Activated CD8-positive, alpha-beta memory T cell treated with anti-CD3 and anti-CD28 coated beads, Interleukin-2, amount 10 ng/mL, durations not matched to agents 7 days and 5 days (primary cell): Measurements from ENCODE around the gene CEP112. TPM values are rescaled to one million over a fixed set of nuclear protein-coding genes. Genes with fewer than 3 reads are reported as not detected.
"Not testable (repeated sequence)": the region's sequence is repeated elsewhere in the genome, so short reads cannot be mapped to it uniquely, and the experiment has no call there.

Experiments used
- ATAC-seq: fragments of 150-1000 bp; cut with Tn5 transposase; one replicate; pipeline ENCODE4 v1.10.0; 2021; ENCODE audit warnings: moderate library complexity
- CTCF ChIA-PET: fragments of 350-600 bp; sonication (Branson Sonifier 250); formaldehyde crosslinking; loops from one replicate; lab custom pipeline; 2021; ENCODE audit warnings: antibody characterized with exemption; lab: Charles Lee
- DNase-seq: peaks from one replicate; pipeline ENCODE4 v3.0.0-alpha.2; 2020
- H3K27ac Mint-ChIP-seq: one replicate; pipeline ENCODE4 v1.8.0; 2021; ENCODE audit warnings: mild to moderate bottlenecking, mixed read lengths
- H3K27me3 Mint-ChIP-seq: one replicate; pipeline ENCODE4 v1.8.0; 2021; ENCODE audit warnings: mixed read lengths
- H3K36me3 Mint-ChIP-seq: one replicate; pipeline ENCODE4 v1.8.0; 2021; ENCODE audit warnings: mild to moderate bottlenecking, mixed read lengths
- H3K4me1 Mint-ChIP-seq: one replicate; pipeline ENCODE4 v1.8.0; 2021; ENCODE audit warnings: mixed read lengths
- H3K4me3 Mint-ChIP-seq: one replicate; pipeline ENCODE4 v1.8.0; 2021; ENCODE audit warnings: mild to moderate bottlenecking, moderate library complexity, mixed read lengths
- H3K9me3 Mint-ChIP-seq: one replicate; pipeline ENCODE4 v1.8.0; 2022; ENCODE audit warnings: low read depth, mixed read lengths
- total RNA-seq, 2 experiments: library from RNA; stranded (reverse); gene quantifications; one replicate each; pipeline ENCODE4 v1.2.3, GENCODE V29; 2021

The CEP112 gene
- total RNA-seq, 2 experiments from 2014 or later, result 3.1 to 5.0 TPM

DNA sequence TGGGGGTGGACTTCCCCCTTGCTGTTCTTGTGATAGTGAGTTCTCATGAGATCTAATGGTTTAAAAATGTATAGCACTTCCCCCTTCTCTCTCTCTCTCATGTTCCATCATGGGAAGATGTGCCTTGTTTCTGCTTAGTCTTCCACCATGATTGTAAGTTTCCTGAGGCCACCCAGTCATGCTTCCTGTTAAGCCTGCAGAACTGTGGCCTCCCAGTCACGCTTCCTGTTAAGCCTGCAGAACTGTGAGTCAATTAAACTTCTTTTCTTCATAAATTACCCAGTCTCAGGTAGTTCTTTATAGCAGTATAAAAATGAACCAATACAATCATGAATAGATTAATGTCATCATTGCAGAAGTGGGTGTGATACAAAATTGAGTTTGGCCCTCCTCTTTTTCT is 383.4 kb downstream of the CEP112 start:
- H3K9me3 Mint-ChIP-seq, result peaks cover 22% of the 10 kb centered on the region
- CTCF ChIA-PET, ATAC-seq, H3K36me3 Mint-ChIP-seq, H3K27ac Mint-ChIP-seq, H3K4me1 Mint-ChIP-seq, H3K27me3 Mint-ChIP-seq, DNase-seq, H3K4me3 Mint-ChIP-seq: not testable (repeated sequence)

DNA sequence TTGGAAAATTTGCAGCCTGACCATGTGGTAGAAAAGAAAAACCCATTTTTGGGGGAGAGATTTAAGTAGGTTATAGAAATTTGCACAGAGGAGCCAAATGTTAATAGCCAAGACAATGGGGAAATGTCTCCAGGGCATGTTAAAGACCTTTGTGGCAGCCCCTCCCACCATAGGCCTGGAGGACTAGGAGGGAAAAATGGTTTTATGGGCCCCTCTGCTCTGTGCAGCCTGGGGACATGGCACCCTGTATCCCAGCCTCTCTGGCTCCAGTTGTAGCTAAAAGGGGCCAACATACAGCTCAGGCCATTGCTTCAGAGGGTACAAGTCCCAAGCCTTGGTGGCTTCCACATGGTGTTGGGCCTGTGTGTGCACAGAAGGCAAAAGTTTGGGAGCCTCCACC is 384.6 kb downstream of the CEP112 start:
- Mint-ChIP-seq H3K27ac (no peak overlapping the region), H3K27me3 (no peaks in the 10 kb centered on the region), H3K4me3 (no peak overlapping the region), H3K4me1 (peaks cover 2% of the 10 kb centered on the region), H3K9me3 (peaks cover 26% of the 10 kb centered on the region), H3K36me3 (peaks cover 15% of the 10 kb centered on the region)
- DNase-seq, result no peak
- ATAC-seq, result no peak
- CTCF ChIA-PET, result no interaction called here

DNA sequence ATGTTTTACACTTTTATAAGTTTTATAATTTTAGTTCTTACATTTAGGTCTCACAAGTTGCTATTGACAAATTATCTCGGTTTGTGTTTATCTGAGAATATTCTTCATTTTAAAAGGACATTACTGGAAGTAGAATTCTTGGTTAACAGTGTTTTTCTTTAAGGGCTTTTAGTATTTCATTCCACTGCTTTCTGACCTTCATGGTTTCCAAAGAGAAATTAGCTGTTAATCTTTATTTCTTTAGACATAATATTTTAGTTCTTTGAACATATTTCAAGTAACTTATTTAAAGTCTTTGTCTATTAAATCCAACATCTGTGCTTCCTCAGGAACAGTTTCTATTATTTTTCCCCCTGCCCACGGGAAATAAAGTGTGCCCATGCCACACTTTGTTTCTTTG is 390.4 kb downstream of the CEP112 start:
- Mint-ChIP-seq H3K36me3 (peaks cover 15% of the 10 kb centered on the region), H3K27me3 (no peaks in the 10 kb centered on the region), H3K4me3 (no peak overlapping the region), H3K4me1 (peaks cover 18% of the 10 kb centered on the region), H3K9me3 (peaks cover 17% of the 10 kb centered on the region), H3K27ac (no peak overlapping the region)
- ATAC-seq, result no peak
- DNase-seq, result no peak
- CTCF ChIA-PET, result no interaction called here

DNA sequence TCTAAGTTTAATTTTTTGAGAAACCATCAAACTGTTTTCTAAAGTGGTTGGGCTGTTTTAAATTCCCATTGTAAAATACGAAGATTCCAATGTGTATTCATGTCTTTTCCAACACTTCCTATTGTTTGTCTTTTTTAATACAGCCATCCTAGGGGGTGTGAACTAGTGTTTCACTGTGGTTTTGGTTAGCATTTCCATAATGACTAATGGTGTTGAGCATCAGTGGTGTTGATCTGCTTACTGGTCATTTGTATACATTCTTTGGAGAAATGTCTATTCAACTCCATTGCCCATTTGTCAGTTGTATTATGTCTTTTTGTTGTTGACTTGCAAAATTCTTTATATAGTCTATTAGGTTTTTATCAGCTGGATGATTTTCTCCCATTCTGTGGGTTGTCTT is 391.3 kb downstream of the CEP112 start:
- DNase-seq (no peak), ATAC-seq (no peak)
- H3K36me3 Mint-ChIP-seq, result peaks cover 13% of the 10 kb centered on the region
- peaks cover 18% of the 10 kb centered on the region for H3K4me1 Mint-ChIP-seq
- peaks cover 14% of the 10 kb centered on the region for H3K9me3 Mint-ChIP-seq
- H3K27ac Mint-ChIP-seq, result no peak overlapping the region
- no peaks in the 10 kb centered on the region for H3K27me3 Mint-ChIP-seq
- H3K4me3 Mint-ChIP-seq, result no peak overlapping the region
- CTCF ChIA-PET, result no interaction called here

DNA sequence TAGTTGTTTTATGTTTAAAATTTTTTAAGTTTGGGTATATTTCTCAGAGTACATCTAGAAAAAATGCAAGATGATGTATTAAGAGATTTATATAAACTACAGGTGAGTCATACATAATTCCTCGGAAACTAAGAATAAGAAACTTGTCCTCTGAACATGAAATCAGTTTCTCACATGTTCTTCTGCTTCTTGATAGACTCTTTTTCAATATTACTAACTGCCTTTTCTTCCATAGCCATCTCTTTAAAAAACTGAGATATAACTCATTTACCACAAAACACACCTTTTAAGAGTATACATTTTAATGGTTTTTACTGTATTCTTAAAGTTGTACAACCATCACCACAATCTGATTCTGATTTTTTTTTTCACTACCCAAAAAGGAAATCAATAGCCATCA is 392.1 kb downstream of the CEP112 start:
- peaks cover 18% of the 10 kb centered on the region for H3K4me1 Mint-ChIP-seq

DNA sequence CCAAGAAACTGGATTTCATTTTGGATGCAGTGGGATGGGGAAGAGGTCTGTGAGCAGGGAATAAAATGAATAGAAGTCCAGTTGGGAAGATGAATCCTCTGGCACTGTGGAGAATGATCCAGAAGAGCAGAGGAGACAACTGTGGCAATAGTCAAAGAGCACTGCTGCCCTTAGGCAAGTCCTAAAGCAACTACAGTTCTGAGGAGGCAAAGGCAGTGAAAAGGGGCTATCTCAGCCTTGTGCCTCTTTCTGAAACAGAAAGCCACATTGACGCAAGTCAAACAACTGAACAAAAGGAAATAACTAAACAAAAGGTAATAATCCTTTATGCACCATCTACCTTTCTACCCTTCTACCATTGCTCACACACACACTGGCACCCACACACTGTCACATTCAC is 392.5 kb downstream of the CEP112 start:
- H3K9me3 Mint-ChIP-seq, result peaks cover 11% of the 10 kb centered on the region
- peaks cover 18% of the 10 kb centered on the region for H3K4me1 Mint-ChIP-seq
- H3K4me3 Mint-ChIP-seq, result no peak overlapping the region
- ATAC-seq, result peak; percentile 57
- peaks cover 13% of the 10 kb centered on the region for H3K36me3 Mint-ChIP-seq
- DNase-seq, result peak; percentile 41
- CTCF ChIA-PET, result no interaction called here
- H3K27me3 Mint-ChIP-seq, result no peaks in the 10 kb centered on the region
- peak overlapping the region; percentile 54 for H3K27ac Mint-ChIP-seq

More for the DNA sequence above, 392.1 kb downstream of the CEP112 start:
- DNase-seq, result no peak
- Mint-ChIP-seq H3K36me3 (peaks cover 13% of the 10 kb centered on the region), H3K27ac (peak overlapping the region; percentile 54), H3K9me3 (peaks cover 11% of the 10 kb centered on the region), H3K4me3 (no peak overlapping the region), H3K27me3 (no peaks in the 10 kb centered on the region)
- CTCF ChIA-PET, result no interaction called here
- peak; percentile 23 for ATAC-seq

DNA sequence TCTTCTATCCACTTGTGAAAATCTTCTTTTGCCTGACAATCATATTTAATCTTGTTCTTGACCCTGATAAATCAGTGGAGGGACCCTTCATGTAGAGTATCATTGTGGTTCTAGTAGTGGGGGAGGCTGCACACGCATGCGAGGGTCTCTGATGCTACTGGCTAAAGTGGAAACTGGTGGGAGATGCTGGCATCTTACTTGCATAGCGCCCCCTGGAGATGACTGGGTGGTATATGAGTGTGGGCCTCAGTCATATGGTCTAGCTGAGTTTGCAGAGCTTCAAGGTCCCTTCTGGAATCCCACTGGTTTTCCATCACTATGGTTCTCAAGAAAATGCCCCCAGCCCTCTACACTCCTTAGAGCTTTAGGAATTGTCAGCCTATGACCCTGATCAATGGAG is 394.1 kb downstream of the CEP112 start:
- no peak overlapping the region for H3K27ac Mint-ChIP-seq
- no peak overlapping the region for H3K4me3 Mint-ChIP-seq
- peaks cover 11% of the 10 kb centered on the region for H3K36me3 Mint-ChIP-seq
- H3K4me1 Mint-ChIP-seq, result peaks cover 18% of the 10 kb centered on the region
- DNase-seq (no peak), ATAC-seq (no peak)
- H3K9me3 Mint-ChIP-seq, result peaks cover 11% of the 10 kb centered on the region
- CTCF ChIA-PET, result no interaction called here
- peaks cover 6% of the 10 kb centered on the region for H3K27me3 Mint-ChIP-seq

DNA sequence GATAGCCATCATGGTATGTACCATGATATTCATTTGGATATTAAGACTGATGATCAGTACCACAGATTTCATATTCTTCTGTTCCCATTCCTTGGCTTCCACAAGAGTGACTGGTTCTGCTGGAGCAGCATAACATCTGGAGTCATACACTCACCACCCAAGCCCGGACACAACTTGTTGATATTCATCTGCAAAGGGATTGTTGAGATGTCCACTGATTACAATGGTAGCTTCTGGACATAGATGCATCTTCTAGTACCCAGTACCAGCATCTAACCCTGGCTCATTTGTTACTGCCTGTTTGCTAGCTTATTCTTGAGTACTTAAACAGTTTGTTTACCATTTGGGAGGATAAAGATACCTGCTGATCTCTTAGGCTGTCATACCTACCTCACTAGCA is 394.8 kb downstream of the CEP112 start:
- peaks cover 5% of the 10 kb centered on the region for H3K9me3 Mint-ChIP-seq
- peaks cover 6% of the 10 kb centered on the region for H3K27me3 Mint-ChIP-seq
- no peak overlapping the region for H3K4me3 Mint-ChIP-seq
- no peak for ATAC-seq
- DNase-seq, result no peak
- no peak overlapping the region for H3K27ac Mint-ChIP-seq
- H3K4me1 Mint-ChIP-seq, result peaks cover 18% of the 10 kb centered on the region
- H3K36me3 Mint-ChIP-seq, result peaks cover 5% of the 10 kb centered on the region
- CTCF ChIA-PET, result no interaction called here

DNA sequence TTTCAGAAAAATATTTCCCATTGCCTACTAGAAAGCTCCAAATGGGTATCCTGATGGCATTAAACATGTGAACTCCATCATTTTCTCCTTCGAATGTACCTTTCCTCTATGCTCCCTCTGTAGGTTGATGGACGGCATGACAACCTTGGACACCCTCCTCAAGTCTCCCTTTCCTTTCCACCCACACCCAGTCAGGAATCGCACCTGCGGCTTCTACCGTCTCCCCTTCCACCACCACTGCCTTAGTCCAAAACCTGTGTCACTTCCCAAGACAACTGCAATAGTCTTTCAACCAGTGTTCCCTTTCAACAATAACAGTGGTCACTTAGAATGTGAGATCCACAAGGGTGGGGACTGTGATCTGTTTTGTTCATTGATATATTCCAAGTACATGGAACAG is 397.4 kb downstream of the CEP112 start:
- CTCF ChIA-PET, result no interaction called here
- Mint-ChIP-seq H3K27me3 (peaks cover 6% of the 10 kb centered on the region), H3K27ac (no peak overlapping the region), H3K36me3 (no peaks in the 10 kb centered on the region), H3K4me1 (peaks cover 5% of the 10 kb centered on the region), H3K9me3 (no peaks in the 10 kb centered on the region), H3K4me3 (no peak overlapping the region)
- DNase-seq (no peak), ATAC-seq (no peak)

DNA sequence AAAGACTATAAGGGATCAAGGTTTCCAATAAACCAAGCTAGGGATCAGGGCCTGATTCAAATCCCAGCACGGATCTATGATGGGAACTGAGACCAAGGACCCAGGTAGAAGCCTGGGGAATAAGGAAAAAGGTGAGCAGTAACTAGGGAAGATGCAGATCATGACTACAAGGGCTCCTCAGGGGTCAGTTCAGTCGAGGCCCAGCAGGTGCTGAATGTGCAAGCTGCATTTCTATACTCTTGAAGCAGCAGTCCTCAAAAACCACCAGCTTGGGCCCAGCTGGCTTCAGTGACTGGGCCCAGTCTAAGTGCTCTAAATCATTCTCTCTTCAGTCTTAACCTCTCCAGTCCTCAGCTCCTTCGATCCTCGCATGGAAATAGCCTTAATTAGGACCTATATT is 401.7 kb downstream of the CEP112 start:
- CTCF ChIA-PET, result no interaction called here

DNA sequence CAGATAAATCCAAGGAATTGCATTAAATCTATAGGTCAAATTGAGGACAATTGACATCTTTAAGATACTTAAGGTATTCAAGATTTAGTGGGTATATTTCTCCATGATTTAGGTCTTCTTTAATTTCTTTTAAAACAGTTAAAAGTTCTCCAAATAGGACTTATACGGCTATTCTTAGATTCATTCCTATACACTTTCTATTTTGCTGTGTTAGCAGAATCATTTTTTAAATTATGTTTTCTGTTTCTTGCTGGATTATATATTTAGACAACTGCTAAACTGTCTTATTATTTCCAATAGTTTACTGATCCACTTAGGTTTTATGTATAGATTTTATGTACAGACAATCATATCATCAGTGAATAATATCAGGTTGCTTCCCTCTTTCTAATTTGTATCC is 404.4 kb downstream of the CEP112 start:
- Mint-ChIP-seq H3K4me1 (no peaks in the 10 kb centered on the region), H3K27ac (no peak overlapping the region), H3K9me3 (no peaks in the 10 kb centered on the region), H3K36me3 (no peaks in the 10 kb centered on the region), H3K27me3 (peaks cover 17% of the 10 kb centered on the region), H3K4me3 (no peak overlapping the region)
- no peak for DNase-seq
- no peak for ATAC-seq
- CTCF ChIA-PET, result no interaction called here

More for the DNA sequence above, 401.7 kb downstream of the CEP112 start:
- Mint-ChIP-seq H3K9me3 (no peaks in the 10 kb centered on the region), H3K27ac (no peak overlapping the region), H3K27me3 (peaks cover 21% of the 10 kb centered on the region), H3K4me3 (no peak overlapping the region), H3K36me3 (no peaks in the 10 kb centered on the region), H3K4me1 (no peaks in the 10 kb centered on the region)
- DNase-seq (no peak), ATAC-seq (no peak)

DNA sequence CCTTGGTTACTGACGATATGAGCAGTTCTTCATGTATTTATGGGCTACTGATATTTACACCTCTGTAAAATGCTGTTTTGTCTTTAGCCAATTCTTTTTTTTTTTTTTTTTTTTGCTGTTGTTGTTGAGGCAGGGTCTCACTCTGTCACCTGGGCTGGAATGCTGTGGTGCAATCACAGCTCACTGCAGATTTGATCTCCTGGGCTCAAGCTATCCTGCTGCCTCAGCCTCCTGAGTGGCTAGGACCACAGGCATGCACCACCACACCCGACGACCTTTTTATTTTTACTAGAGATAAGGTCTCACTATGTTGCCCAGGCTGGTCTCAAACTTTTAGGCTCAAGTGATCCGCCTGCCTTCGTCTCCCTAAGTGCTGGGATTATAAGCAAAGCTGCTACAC is 405.5 kb downstream of the CEP112 start:
- H3K9me3 Mint-ChIP-seq, result no peaks in the 10 kb centered on the region
- CTCF ChIA-PET, result no interaction called here
- H3K4me3 Mint-ChIP-seq, result no peak overlapping the region
- H3K27me3 Mint-ChIP-seq, result peaks cover 17% of the 10 kb centered on the region
- H3K4me1 Mint-ChIP-seq, result no peaks in the 10 kb centered on the region
- no peak for DNase-seq
- H3K36me3 Mint-ChIP-seq, result no peaks in the 10 kb centered on the region
- H3K27ac Mint-ChIP-seq, result no peak overlapping the region
- no peak for ATAC-seq

DNA sequence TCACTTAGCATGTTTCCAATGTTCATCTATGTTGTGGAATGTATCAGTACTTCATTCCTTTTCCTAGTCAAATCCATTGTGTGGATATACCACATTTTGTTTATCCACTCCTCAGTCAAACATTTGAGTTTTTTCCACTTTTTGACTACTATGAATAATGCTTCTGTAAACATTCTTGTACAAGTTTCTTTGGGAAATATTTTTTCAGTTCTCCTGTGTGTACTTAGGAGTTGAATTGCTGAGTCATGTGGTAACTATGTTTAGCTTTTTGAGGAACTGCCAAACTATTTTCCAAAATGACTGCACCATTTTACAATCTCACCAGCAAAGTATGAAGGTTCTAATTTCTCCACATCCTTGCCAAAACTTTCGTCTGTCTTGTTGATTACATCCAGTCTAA is 406.8 kb downstream of the CEP112 start:
- CTCF ChIA-PET, result interaction anchor here (0.8 kb wide), 1 partner anchor 10 kb away, joined by 3 read pairs; no protein-coding TSS in a partner anchor
- Mint-ChIP-seq H3K27me3 (peaks cover 17% of the 10 kb centered on the region), H3K27ac (no peak overlapping the region), H3K9me3 (peaks cover 3% of the 10 kb centered on the region), H3K36me3 (no peaks in the 10 kb centered on the region), H3K4me1 (no peaks in the 10 kb centered on the region), H3K4me3 (no peak overlapping the region)
- no peak for ATAC-seq
- DNase-seq, result no peak

DNA sequence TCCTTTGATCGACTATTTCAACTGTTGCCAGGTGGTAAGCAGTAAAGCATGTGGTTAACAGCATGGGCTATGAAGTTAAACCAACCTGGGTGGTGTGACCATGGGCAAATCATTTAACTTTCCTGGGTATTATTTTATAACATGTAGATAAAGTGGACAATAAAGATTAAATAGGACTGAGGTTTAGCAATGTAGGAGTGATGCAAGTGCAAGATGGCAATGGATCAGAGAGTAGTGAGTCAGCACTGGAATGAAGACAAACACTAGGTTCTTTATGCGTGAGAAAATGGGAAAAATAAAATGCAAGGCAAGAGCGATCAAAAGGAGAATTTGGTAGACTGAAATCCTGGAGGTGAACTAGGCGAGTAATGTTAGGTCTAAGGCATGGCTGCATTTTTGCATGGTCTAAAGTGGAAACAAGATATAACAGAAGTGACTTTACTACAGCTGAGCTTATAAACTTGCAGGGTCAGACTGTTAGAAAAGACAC is 408.0 kb downstream of the CEP112 start:
- Mint-ChIP-seq H3K36me3 (no peaks in the 10 kb centered on the region), H3K27ac (no peak overlapping the region), H3K9me3 (peaks cover 3% of the 10 kb centered on the region), H3K4me3 (no peak overlapping the region), H3K4me1 (no peaks in the 10 kb centered on the region), H3K27me3 (peaks cover 16% of the 10 kb centered on the region)
- DNase-seq, result no peak
- no peak for ATAC-seq
- CTCF ChIA-PET, result no interaction called here
